GM21515 (cell line): ENCODE data around the gene PCDHGB1.
"Not testable (repeated sequence)": the region's sequence is repeated elsewhere in the genome, so short reads cannot be mapped to it uniquely, and the experiment has no call there.

Experiments used
- ATAC-seq: cut with Tn5 transposase; IDR thresholded peaks from one replicate; pipeline ENCODE4 v1.9.1; 2021; ENCODE audit not compliant: unreplicated experiment

PCDHGB1 gene

DNA sequence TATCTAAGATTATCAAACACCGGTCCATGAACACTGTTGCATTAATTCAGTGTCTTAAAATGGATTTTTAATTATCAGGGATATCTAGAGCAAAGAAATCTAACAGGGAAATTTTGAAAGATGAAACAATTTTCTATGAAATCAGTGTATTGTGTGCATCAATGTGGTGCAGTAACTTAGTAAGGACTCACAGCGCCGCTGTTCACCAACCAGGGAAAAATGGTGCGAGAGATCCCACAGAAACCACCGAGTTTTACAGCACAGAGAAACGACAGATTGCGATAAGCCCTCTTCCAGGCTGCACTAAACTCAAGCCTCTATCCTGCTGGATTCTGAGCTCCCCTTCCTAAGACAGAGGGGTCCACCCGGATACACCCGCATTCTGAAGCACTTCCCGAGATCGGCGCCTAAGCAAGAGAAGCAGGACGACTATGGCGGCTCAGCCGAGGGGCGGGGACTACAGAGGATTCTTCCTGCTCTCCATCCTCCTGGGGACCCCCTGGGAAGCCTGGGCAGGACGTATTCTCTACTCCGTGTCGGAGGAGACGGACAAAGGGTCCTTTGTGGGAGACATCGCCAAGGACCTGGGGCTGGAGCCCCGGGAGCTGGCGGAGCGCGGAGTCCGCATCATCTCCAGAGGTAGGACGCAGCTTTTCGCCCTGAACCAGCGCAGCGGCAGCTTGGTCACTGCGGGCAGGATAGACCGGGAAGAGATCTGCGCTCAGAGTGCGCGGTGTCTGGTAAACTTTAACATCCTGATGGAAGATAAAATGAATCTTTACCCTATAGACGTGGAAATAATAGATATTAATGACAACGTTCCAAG lies 32.8 kb downstream of the PCDHGB1 start, which contains the start of gene PCDHGA7:
TSS of gene PCDHGA7 (plus strand) at position 274 of the 826 bp plus-strand sequence. CDS start at position 432, 158 bp downstream.
- ATAC-seq: no peak

DNA sequence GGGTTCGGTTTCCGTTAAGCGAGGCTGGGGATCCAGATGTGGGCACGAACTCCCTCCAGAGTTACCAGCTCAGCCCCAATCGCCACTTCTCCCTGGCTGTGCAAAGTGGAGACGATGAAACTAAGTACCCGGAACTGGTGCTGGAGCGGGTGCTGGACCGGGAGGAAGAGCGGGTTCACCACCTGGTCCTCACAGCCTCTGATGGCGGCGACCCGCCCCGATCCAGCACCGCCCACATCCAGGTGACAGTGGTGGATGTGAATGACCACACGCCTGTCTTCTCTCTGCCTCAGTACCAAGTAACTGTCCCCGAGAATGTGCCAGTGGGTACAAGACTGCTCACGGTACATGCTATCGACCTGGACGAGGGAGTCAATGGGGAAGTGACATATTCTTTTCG lies 33.4 kb downstream of the PCDHGB1 start:
- ATAC-seq: no peak

DNA sequence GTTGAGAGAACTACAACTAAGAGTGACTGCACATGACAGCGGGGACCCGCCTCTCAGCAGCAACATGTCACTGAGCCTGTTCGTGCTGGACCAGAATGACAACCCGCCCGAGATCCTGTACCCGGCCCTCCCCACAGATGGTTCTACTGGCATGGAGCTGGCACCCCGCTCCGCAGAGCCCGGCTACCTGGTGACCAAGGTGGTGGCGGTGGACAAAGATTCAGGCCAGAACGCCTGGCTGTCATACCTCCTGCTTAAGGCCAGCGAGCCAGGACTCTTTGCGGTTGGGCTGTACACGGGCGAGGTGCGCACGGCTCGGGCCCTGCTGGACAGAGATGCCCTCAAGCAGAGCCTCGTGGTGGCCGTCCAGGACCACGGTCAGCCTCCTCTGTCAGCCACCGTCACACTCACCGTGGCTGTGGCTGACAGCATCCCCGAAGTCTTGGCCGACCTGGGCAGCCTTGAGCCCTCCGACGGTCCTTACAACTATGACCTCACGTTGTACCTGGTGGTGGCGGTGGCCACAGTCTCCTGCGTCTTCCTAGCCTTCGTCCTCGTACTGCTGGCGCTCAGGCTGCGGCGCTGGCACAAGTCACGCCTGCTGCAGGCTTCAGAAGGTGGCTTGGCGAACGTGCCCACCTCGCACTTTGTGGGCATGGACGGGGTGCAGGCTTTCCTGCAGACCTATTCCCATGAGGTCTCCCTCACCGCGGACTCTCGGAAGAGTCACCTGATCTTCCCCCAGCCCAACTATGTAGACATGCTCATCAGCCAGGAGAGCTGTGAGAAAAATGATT lies 34.8 kb downstream of the PCDHGB1 start:
- no peak for ATAC-seq

DNA sequence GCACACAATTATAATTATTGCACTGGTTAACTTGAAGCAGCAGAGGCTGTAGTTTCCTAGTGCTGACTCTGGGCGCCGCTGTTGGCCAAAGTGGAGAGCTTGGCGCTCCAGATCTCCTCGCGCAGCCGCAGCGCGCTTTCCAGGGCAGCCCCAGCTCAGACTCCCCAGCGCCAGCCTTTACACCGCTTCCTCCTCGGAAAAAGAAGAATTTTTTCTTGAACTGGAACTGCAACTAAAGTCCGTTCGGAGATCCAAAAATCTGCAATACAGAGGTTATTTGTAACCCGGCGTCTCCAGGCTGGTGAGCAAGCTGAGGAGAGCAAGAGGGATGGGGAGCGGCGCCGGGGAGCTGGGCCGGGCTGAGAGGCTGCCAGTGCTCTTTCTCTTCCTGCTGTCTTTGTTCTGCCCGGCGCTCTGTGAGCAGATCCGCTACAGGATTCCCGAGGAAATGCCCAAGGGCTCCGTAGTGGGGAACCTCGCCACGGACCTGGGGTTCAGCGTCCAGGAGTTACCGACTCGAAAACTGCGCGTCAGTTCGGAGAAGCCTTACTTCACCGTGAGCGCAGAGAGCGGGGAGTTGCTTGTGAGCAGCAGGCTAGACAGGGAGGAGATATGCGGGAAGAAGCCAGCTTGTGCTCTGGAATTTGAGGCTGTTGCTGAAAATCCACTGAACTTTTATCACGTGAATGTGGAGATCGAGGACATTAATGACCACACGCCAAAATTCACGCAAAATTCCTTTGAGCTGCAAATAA lies 37.8 kb downstream of the PCDHGB1 start, which contains the start of gene PCDHGB4:
TSS of gene PCDHGB4 (plus strand) at position 142 of the 755 bp plus-strand sequence. CDS start at position 329, 187 bp downstream.
- peak; percentile 78 for ATAC-seq

DNA sequence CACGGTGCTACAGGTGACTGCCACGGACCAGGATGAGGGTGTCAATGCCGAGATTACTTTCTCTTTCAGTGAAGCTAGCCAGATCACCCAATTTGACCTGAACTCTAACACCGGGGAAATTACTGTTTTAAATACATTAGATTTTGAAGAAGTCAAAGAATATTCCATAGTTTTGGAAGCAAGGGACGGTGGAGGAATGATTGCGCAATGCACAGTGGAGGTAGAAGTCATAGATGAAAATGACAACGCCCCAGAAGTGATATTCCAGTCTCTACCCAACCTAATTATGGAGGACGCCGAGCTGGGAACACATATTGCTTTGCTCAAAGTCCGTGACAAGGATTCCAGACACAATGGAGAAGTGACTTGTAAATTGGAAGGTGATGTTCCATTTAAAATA lies 38.8 kb downstream of the PCDHGB1 start:
- ATAC-seq: no peak

DNA sequence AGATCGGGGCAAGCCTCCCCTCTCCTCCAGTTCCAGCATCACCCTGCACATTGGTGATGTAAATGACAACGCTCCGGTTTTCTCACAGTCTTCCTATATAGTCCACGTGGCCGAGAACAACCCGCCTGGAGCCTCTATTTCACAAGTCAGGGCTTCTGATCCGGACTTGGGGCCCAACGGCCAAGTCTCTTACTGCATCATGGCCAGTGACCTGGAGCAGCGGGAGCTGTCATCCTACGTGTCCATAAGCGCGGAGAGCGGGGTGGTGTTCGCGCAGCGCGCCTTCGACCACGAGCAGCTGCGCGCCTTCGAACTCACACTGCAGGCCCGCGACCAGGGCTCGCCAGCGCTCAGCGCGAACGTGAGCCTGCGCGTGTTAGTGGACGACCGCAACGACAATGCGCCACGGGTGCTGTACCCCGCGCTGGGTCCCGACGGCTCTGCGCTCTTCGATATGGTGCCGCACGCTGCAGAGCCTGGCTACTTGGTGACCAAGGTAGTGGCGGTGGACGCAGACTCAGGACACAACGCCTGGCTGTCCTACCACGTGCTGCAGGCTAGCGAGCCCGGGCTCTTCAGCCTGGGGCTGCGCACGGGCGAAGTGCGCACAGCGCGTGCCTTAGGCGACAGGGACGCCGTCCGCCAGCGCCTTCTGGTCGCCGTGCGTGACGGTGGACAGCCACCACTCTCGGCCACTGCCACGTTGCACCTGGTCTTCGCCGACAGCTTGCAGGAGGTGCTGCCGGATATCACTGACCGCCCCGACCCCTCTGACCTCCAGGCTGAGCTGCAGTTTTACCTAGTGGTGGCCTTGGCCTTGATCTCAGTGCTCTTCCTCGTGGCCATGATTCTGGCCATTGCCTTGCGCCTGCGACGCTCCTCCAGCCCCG lies 39.5 kb downstream of the PCDHGB1 start:
- ATAC-seq: no peak

DNA sequence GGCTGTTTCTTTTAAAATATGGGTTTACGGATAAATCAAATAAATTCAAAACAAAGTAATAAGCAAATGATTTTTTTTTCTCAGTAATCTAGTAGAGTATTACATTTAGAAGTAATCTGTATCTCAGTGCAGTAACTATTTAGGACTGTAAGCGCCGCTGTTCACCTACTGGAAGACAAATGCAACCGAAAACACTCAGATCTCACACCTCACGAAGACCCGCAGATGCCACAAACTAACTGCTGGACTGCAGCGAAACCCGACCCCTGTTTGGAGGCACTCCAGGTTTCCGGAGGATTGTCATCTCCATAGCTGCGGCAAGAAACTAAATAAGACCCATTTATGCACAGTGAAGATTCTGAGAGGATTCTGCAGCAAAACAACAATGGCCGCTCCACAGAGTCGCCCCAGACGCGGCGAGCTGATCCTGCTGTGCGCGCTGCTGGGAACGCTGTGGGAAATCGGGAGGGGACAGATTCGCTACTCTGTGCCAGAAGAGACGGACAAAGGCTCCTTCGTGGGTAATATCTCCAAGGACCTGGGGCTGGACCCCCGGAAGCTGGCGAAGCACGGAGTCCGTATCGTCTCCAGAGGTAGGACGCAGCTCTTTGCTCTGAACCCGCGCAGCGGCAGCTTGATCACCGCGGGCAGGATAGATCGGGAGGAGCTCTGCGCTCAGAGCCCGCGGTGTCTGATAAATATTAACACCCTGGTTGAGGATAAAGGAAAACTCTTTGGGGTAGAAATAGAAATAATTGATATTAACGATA lies 42.7 kb downstream of the PCDHGB1 start, which contains the start of gene PCDHGA8:
TSS of gene PCDHGA8 (plus strand) at position 205 of the 770 bp plus-strand sequence. CDS start at position 386, 181 bp downstream.
- ATAC-seq: no peak

DNA sequence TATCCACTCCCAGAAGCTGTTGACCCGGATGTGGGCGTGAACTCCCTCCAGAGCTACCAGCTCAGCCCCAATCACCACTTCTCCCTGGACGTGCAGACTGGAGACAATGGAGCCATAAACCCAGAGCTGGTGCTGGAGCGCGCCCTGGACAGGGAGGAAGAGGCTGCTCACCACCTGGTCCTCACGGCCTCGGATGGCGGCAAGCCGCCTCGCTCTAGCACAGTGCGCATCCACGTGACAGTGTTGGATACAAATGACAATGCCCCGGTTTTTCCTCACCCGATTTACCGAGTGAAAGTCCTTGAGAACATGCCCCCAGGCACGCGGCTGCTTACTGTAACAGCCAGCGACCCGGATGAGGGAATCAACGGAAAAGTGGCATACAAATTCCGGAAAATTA lies 43.4 kb downstream of the PCDHGB1 start:
- no peak for ATAC-seq

DNA sequence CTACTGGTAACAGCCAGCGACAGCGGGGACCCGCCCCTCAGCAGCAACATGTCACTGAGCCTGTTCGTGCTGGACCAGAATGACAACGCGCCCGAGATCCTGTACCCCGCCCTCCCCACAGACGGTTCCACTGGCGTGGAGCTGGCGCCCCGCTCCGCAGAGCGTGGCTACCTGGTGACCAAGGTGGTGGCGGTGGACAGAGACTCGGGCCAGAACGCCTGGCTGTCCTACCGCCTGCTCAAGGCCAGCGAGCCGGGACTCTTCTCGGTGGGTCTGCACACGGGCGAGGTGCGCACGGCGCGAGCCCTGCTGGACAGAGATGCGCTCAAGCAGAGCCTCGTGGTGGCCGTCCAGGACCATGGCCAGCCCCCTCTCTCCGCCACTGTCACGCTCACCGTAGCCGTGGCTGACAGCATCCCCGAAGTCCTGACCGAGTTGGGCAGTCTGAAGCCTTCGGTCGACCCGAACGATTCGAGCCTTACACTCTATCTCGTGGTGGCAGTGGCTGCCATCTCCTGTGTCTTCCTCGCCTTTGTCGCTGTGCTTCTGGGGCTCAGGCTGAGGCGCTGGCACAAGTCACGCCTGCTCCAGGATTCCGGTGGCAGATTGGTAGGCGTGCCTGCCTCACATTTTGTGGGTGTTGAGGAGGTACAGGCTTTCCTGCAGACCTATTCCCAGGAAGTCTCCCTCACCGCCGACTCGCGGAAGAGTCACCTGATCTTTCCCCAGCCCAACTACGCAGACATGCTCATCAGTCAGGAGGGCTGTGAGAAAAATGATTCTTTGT lies 44.7 kb downstream of the PCDHGB1 start:
- ATAC-seq: not testable (repeated sequence)

DNA sequence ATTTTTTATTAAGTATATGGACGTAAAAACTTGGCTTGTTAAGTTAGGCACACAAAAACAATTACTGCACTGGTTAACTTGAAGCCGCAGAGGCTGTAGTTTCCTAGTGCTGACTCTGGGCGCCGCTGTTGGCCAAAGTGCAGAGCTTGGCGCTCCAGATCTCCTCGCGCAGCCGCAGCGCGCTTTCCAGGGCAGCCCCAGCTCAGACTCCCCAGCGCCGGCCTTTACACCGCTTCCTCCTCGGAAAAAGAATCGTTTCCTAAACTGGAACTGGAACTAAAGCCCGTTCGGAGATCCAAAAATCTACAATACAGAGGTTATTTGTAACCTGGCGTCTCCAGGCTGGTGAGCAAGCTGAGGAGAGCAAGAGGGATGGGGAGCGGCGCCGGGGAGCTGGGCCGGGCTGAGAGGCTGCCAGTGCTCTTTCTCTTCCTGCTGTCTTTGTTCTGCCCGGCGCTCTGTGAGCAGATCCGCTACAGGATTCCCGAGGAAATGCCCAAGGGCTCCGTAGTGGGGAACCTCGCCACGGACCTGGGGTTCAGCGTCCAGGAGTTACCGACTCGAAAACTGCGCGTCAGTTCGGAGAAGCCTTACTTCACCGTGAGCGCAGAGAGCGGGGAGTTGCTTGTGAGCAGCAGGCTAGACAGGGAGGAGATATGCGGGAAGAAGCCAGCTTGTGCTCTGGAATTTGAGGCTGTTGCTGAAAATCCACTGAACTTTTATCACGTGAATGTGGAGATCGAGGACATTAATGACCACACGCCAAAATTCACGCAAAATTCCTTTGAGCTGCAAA lies 48.1 kb downstream of the PCDHGB1 start, which contains the start of gene PCDHGB5:
TSS of gene PCDHGB5 (plus strand) at position 192 of the 796 bp plus-strand sequence. CDS start at position 373, 181 bp downstream.
- peak; percentile 73 for ATAC-seq

DNA sequence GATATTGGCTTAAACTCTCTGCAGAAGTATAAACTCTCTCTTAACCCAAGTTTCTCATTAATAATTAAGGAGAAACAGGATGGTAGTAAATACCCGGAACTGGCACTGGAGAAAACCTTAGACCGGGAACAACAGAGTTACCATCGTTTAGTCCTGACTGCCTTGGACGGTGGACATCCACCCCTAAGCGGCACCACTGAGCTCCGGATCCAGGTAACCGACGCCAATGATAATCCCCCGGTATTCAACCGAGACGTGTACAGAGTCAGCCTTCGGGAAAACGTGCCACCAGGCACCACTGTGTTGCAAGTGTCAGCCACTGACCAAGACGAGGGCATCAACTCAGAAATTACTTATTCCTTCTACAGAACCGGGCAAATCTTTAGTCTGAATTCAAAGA lies 48.7 kb downstream of the PCDHGB1 start:
- ATAC-seq: no peak

DNA sequence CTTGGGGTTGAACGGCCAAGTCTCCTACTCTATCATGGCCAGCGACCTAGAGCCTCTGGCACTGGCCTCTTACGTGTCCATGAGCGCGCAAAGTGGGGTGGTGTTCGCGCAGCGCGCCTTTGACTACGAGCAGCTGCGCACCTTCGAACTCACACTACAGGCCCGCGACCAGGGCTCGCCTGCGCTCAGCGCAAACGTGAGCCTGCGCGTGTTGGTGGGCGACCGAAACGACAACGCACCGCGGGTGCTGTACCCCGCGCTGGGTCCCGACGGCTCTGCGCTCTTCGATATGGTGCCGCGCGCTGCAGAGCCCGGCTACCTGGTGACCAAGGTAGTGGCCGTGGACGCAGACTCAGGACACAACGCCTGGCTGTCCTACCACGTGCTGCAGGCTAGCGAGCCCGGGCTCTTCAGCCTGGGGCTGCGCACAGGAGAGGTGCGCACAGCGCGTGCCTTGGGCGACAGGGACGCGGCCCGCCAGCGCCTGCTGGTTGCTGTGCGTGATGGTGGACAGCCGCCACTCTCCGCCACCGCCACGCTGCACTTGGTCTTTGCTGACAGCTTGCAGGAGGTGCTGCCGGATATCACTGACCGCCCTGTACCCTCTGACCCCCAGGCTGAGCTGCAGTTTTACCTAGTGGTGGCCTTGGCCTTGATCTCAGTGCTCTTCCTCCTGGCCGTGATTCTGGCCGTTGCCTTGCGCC lies 49.8 kb downstream of the PCDHGB1 start:
- ATAC-seq: no peak
